ENCODE measurements around the gene ZNF655.

GRCh38 chr7:99615989-99616358 lies 57.5 kb downstream of the ZNF655 start:
- TF ChIP-seq CREB5 (CRISPR knock-in tag; IDR thresholded peaks at IDR 0.05; ENCODE audit: low read depth) (no peak), ARNTL (CRISPR knock-in tag; IDR thresholded peaks at IDR 0.05; ENCODE audit: borderline replicate concordance, low read depth) (no peak), SNAI2 (CRISPR knock-in tag; IDR thresholded peaks at IDR 0.05) (no peak), ZNF565 (CRISPR knock-in tag; conservative IDR thresholded peaks at IDR 0.05; ENCODE audit: low read depth) (no peak), PATZ1 (CRISPR knock-in tag; IDR thresholded peaks at IDR 0.05; ENCODE audit: borderline replicate concordance) (no peak), ESRRG (CRISPR knock-in tag; IDR thresholded peaks at IDR 0.05) (no peak), CSDC2 (CRISPR knock-in tag; IDR thresholded peaks at IDR 0.05) (no peak), ZC3H10 (CRISPR knock-in tag; IDR thresholded peaks at IDR 0.05) (no peak), CSRNP3 (CRISPR knock-in tag; IDR thresholded peaks at IDR 0.05) (no peak), GLIS3 (CRISPR knock-in tag; IDR thresholded peaks at IDR 0.05) (no peak), ISL1 (CRISPR knock-in tag; IDR thresholded peaks at IDR 0.05) (no peak)

All from SK-N-SH treated with all-trans-retinoic acid at 6 μM for 48 hours (cell line).